8988T (cell line): Measurements from ENCODE around the gene BEND5.

Source experiments
- DNase-seq: peaks from one replicate; pipeline ENCODE4 v3.0.0; 2011

The BEND5 gene

GRCh38 chr1:48717082-48717481 is 59.6 kb downstream of the BEND5 start:
- no peak for DNase-seq

- no peak for DNase-seq
Measured at GRCh38 chr1:48715921-48716320, 60.8 kb downstream of the BEND5 start.

- no peak for DNase-seq
Measured at GRCh38 chr1:48710915-48711314, 65.8 kb downstream of the BEND5 start.

- DNase-seq: no peak
Measured at GRCh38 chr1:48710318-48710717, 66.4 kb downstream of the BEND5 start.

GRCh38 chr1:48704736-48705135 is 72.0 kb downstream of the BEND5 start:
- DNase-seq: no peak

GRCh38 chr1:48701445-48701844 is 75.2 kb downstream of the BEND5 start:
- DNase-seq: no peak

- no peak for DNase-seq
Measured at GRCh38 chr1:48697066-48697707, 79.5 kb downstream of the BEND5 start.

- DNase-seq: no peak
Measured at GRCh38 chr1:48695161-48695560, 81.5 kb downstream of the BEND5 start.

GRCh38 chr1:48693674-48694320 is 82.9 kb downstream of the BEND5 start:
- no peak for DNase-seq

- no peak for DNase-seq
Measured at GRCh38 chr1:48693180-48693579, 83.5 kb downstream of the BEND5 start.

- DNase-seq: no peak
Measured at GRCh38 chr1:48692235-48692634, 84.5 kb downstream of the BEND5 start.

GRCh38 chr1:48691429-48692001 is 85.2 kb downstream of the BEND5 start:
- DNase-seq: no peak

- DNase-seq: no peak
Measured at GRCh38 chr1:48688102-48688760, 88.5 kb downstream of the BEND5 start.

GRCh38 chr1:48687282-48688045 is 89.2 kb downstream of the BEND5 start:
- no peak for DNase-seq

- no peak for DNase-seq
Measured at GRCh38 chr1:48686159-48686558, 90.5 kb downstream of the BEND5 start.

GRCh38 chr1:48684381-48684780 is 92.3 kb downstream of the BEND5 start:
- DNase-seq: no peak

- no peak for DNase-seq
Measured at GRCh38 chr1:48683839-48684238, 92.9 kb downstream of the BEND5 start.

- DNase-seq: no peak
Measured at GRCh38 chr1:48681476-48682305, 95.0 kb downstream of the BEND5 start.

- no peak for DNase-seq
Measured at GRCh38 chr1:48680411-48681035, 96.2 kb downstream of the BEND5 start.

- DNase-seq: no peak
Measured at GRCh38 chr1:48679859-48680258, 96.8 kb downstream of the BEND5 start.

GRCh38 chr1:48678710-48679505 is 97.8 kb downstream of the BEND5 start:
- no peak for DNase-seq
